Esophagus muscularis mucosa (tissue), 4 donors: ENCODE results near the gene CAMSAP1.

ENCODE experiments used
- CTCF ChIP-seq, 3 experiments: fragments of 200-600 bp in 2 of 3; fragments of 450-650 bp in 1 of 3; sonication (generic) in 2 of 3; IDR thresholded peaks; one replicate each; pipeline ENCODE4 v1.5.1; 2017 to 2019; ENCODE audit warnings: antibody characterized with exemption in 3 of 3, mild to moderate bottlenecking in 2 of 3, moderate library complexity in 1 of 3
- EP300 ChIP-seq: sonication (generic); formaldehyde crosslinking; IDR thresholded peaks from one replicate; pipeline ENCODE4 v1.6.1; 2017; ENCODE audit warnings: antibody characterized with exemption
- POLR2A ChIP-seq: fragments of 450-650 bp; IDR thresholded peaks from one replicate; pipeline ENCODE4 v1.6.1; 2017; ENCODE audit warnings: antibody characterized with exemption, moderate library complexity, mild to moderate bottlenecking, low read depth

GRCh38 chr9:135879619-135880018, 27.7 kb downstream of the CAMSAP1 start:
- no peak for TF ChIP-seq POLR2A
- TF ChIP-seq CTCF (IDR thresholded peaks at IDR 0.05) = no peak
- TF ChIP-seq EP300 = no peak
